ENCODE results near the gene KIRREL2. TPM values are rescaled to one million over a fixed set of nuclear protein-coding genes. Genes with fewer than 3 reads are reported as not detected.

The KIRREL2 gene
- total RNA-seq, 1 experiment from 2014 or later: 3.1 TPM

DNA sequence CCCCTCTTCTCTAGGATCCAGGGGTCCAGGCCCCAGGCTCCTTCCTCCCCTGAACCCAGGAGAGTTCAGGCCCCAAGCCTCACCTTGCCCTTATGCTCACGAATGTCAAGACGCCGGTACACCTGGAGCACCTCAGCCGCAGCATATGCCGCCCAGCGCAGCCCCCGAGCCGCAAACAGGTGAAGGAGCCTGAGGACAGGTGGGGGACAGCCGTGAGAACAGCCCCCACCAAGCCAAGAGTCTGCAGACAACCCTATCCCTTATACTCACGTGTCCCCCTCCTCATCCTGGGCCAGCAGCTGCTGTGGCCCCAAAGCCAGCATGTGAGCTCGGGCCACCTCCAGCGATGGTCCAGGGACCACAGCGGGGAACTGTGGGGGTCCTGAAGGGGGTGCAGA, 39.9 kb downstream of the KIRREL2 start:
- no peak overlapping the region for H4K8ac ChIP-seq (replicated peaks; ENCODE audit: insufficient read length, low read depth, low read length)
- H3K36me3 Mint-ChIP-seq (ENCODE audit: insufficient read depth in 1 of 3, low read depth in 3 of 3): peaks cover 13 to 47% (median 42%) of the 10 kb centered on the region in 3 experiments; a peak in 6 of 7 replicates
- no peak overlapping the region for H2BK15ac ChIP-seq (ENCODE audit: low read depth, low read length)
- H2BK12ac ChIP-seq (ENCODE audit: insufficient read length, low read depth, low read length): no peak overlapping the region
- DNase-seq: no peak
- WGBS (ENCODE audit: extremely low coverage, insufficient read length, low lambda C conversion rate): no CpG with 5 or more reads among the region's 13 CpGs
- no peak overlapping the region for H3K27ac ChIP-seq (ENCODE audit: insufficient read length, low read depth, low read length)
- H4K91ac ChIP-seq (ENCODE audit: insufficient read length, low read depth, low read length): no peak overlapping the region
- TF ChIP-seq, protein P1, sequence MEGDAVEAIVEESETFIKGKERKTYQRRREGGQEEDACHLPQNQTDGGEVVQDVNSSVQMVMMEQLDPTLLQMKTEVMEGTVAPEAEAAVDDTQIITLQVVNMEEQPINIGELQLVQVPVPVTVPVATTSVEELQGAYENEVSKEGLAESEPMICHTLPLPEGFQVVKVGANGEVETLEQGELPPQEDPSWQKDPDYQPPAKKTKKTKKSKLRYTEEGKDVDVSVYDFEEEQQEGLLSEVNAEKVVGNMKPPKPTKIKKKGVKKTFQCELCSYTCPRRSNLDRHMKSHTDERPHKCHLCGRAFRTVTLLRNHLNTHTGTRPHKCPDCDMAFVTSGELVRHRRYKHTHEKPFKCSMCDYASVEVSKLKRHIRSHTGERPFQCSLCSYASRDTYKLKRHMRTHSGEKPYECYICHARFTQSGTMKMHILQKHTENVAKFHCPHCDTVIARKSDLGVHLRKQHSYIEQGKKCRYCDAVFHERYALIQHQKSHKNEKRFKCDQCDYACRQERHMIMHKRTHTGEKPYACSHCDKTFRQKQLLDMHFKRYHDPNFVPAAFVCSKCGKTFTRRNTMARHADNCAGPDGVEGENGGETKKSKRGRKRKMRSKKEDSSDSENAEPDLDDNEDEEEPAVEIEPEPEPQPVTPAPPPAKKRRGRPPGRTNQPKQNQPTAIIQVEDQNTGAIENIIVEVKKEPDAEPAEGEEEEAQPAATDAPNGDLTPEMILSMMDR (conservative IDR thresholded peaks at IDR 0.05): no peak
- H3K4me3 Mint-ChIP-seq: no peak overlapping the region
- H3K27ac Mint-ChIP-seq: no peak overlapping the region
- H3K9me3 Mint-ChIP-seq: no peaks in the 10 kb centered on the region
- no peak overlapping the region for H3K4ac ChIP-seq (ENCODE audit: low read depth, low read length)
- H3K14ac ChIP-seq (ENCODE audit: insufficient read depth, low read length): no peak overlapping the region
- no peaks in the 10 kb centered on the region; the same call in 1 of the 2 replicates for H3K4me1 ChIP-seq (ENCODE audit: insufficient read depth, low read length)
- no peaks in the 10 kb centered on the region for H3K27me3 Mint-ChIP-seq (ENCODE audit: low read depth)
- H3K79me1 ChIP-seq (ENCODE audit: insufficient read depth, low read depth, low read length, poor library complexity, severe bottlenecking): peaks cover 3% of the 10 kb centered on the region
- H3T11ph ChIP-seq (ENCODE audit: low read length): no peak overlapping the region
- H3K4me1 Mint-ChIP-seq: peaks cover 0 to 14% of the 10 kb centered on the region in 2 experiments; a peak in 3 of 4 replicates
- no peaks in the 10 kb centered on the region for H3K79me2 ChIP-seq (ENCODE audit: insufficient read depth, low read length)
- no peak overlapping the region for H3K9ac ChIP-seq (ENCODE audit: extremely low read depth, insufficient read length, low read length)
- H2BK5ac ChIP-seq (ENCODE audit: insufficient read length, low read length): no peak overlapping the region
- H2AK5ac ChIP-seq (ENCODE audit: insufficient read length, low read length): no peak overlapping the region
- no peaks in the 10 kb centered on the region for H3K27me3 ChIP-seq (ENCODE audit: insufficient read depth, low read length)
- no peak overlapping the region for H3K23ac ChIP-seq (ENCODE audit: insufficient read length, low read depth, low read length)
- no peak overlapping the region for H3K56ac ChIP-seq (ENCODE audit: insufficient read length, low read depth, low read length)
- H3K4me2 ChIP-seq (ENCODE audit: insufficient read depth, insufficient read length, low read length): no peak overlapping the region
- H4K5ac ChIP-seq (ENCODE audit: insufficient read length, low read depth, low read length): no peak overlapping the region
- H2AFZ ChIP-seq (ENCODE audit: low read length): no peak overlapping the region
- H2BK120ac ChIP-seq (ENCODE audit: low read depth, low read length, poor library complexity, severe bottlenecking): no peak overlapping the region
- H3K9me3 ChIP-seq (ENCODE audit: control insufficient read depth, low read depth, low read length): no peaks in the 10 kb centered on the region
- H3K23me2 ChIP-seq (ENCODE audit: insufficient read length, low read depth, low read length, poor library complexity, severe bottlenecking): peaks cover 6% of the 10 kb centered on the region
- no peak overlapping the region for H3K18ac ChIP-seq (ENCODE audit: insufficient read length, low read depth, low read length)
- no peaks in the 10 kb centered on the region for H4K20me1 ChIP-seq (ENCODE audit: control insufficient read depth, insufficient read depth, insufficient read length)
- no peak overlapping the region for H2BK20ac ChIP-seq (ENCODE audit: low read depth, low read length, poor library complexity, severe bottlenecking)
